HCT116 (cell line): Measurements from ENCODE around the gene NT5E. TPM values are rescaled to one million over a fixed set of nuclear protein-coding genes. Genes with fewer than 3 reads are reported as not detected.

ENCODE experiments used
- ATAC-seq: fragments of 200-7000 bp; cut with Tn5 transposase; 2 replicates; pipeline ENCODE4 v1.9.1; 2020; ENCODE audit warnings: mild to moderate bottlenecking, moderate library complexity
- BruUV-seq: library from RNA; stranded (reverse); fragments of 400-500 nt; replicated peaks from 2 replicates; lab custom pipeline; 2021; lab: Mats Ljungman, UMichigan
- CTCF ChIA-PET: fragments of 300-600 bp; sonication (Branson Sonifier 250); formaldehyde crosslinking; loops from one replicate; lab custom pipeline; 2021; ENCODE audit warnings: antibody characterized with exemption; lab: Charles Lee
- POLR2A ChIA-PET: fragments of 300-600, 350-600 bp; sonication (Branson Sonifier 250); formaldehyde crosslinking; loops from one replicate; lab custom pipeline; 2021; ENCODE audit warnings: antibody characterized with exemption; lab: Charles Lee
- RAD21 ChIA-PET, 2 experiments: fragments of 300-600 bp; sonication (Branson Sonifier 250); formaldehyde crosslinking; loops; one replicate each; lab custom pipeline; 2023; ENCODE audit warnings: low total read pairs in 2 of 2; ENCODE audit not compliant: uncharacterized antibody in 2 of 2, unreplicated experiment in 2 of 2, low non-redundant PET in 1 of 2; lab: Charles Lee
- DNase-seq: peaks from one replicate; pipeline ENCODE4 v3.0.0-alpha.2; 2010; ENCODE audit warnings: low read depth, low spot score
- H2AFZ ChIP-seq: fragments of 200-600 bp; shearing (Covaris generic), sonication (generic); 2 replicates; pipeline ENCODE4 v1.6.1; 2017; ENCODE audit warnings: low read depth, mixed run types, mixed read lengths, antibody characterized with exemption, low read length; ENCODE audit not compliant: poor library complexity, severe bottlenecking
- H3K27ac ChIP-seq: 2 replicates; pipeline ENCODE4 v1.5.1; 2012; ENCODE audit warnings: low read depth, low read length
- H3K27me3 ChIP-seq: fragments of 200-600 bp; sonication (generic); 2 replicates; pipeline ENCODE4 v1.6.1; 2016; ENCODE audit warnings: mixed run types, low read length, mixed read lengths; ENCODE audit not compliant: insufficient read depth
- H3K36me3 ChIP-seq, 2 experiments: fragments of 200-500 bp in 1 of 2; fragments of 200-600 bp in 1 of 2; sonication (Bioruptor generic) in 1 of 2; sonication (generic) in 1 of 2; 2 replicates each; pipeline versions ENCODE4 v1.5.1 to v1.6.1; 2014 to 2016; ENCODE audit warnings: low read length in 2 of 2, inconsistent platforms in 1 of 2, mixed read lengths in 1 of 2, mixed run types in 1 of 2; ENCODE audit not compliant: insufficient read depth in 2 of 2, control insufficient read depth in 1 of 2
- H3K4me1 ChIP-seq, 2 experiments: fragments of 200-600 bp in 1 of 2; sonication (generic) in 1 of 2; 2 replicates each; pipeline versions ENCODE4 v1.5.1 to v1.6.1; 2012 to 2017; ENCODE audit warnings: low read length in 2 of 2, inconsistent platforms in 1 of 2, mild to moderate bottlenecking in 1 of 2, mixed read lengths in 1 of 2, mixed run types in 1 of 2, moderate library complexity in 1 of 2; ENCODE audit not compliant: insufficient read depth in 2 of 2, control insufficient read depth in 1 of 2
- H3K4me2 ChIP-seq: fragments of 200-600 bp; sonication (generic); 2 replicates; pipeline ENCODE4 v1.6.1; 2017; ENCODE audit warnings: mixed run types, low read length, mixed read lengths
- H3K4me3 ChIP-seq, 2 experiments: fragments of 200-600 bp in 1 of 2; sonication (generic) in 1 of 2; replicated peaks in 1 of 2; 2 replicates each; pipeline ENCODE4 v1.5.1; 2011 to 2016; ENCODE audit warnings: low read length in 2 of 2, control low read depth in 1 of 2, low read depth in 1 of 2, mild to moderate bottlenecking in 1 of 2, mixed read lengths in 1 of 2, mixed run types in 1 of 2
- H3K79me2 ChIP-seq: fragments of 200-600 bp; sonication (generic); 2 replicates; pipeline ENCODE4 v1.6.1; 2017; ENCODE audit warnings: mild to moderate bottlenecking, mixed run types, low read length, moderate library complexity, mixed read lengths; ENCODE audit not compliant: insufficient read depth
- H3K9ac ChIP-seq: fragments of 200-600 bp; sonication (generic); 2 replicates; pipeline ENCODE4 v1.6.1; 2016; ENCODE audit warnings: low read length, mixed read lengths
- H3K9me2 ChIP-seq: fragments of 200-600 bp; sonication (generic), shearing (Covaris generic); 2 replicates; pipeline ENCODE4 v1.6.1; 2017; ENCODE audit warnings: mixed run types, mild to moderate bottlenecking, moderate library complexity; ENCODE audit not compliant: insufficient read depth
- H3K9me3 ChIP-seq, 2 experiments: fragments of 200-500 bp in 1 of 2; fragments of 200-600 bp in 1 of 2; sonication (Bioruptor generic) in 1 of 2; sonication (generic) in 1 of 2; 2 replicates each; pipeline ENCODE4 v1.6.1; 2014 to 2017; ENCODE audit warnings: low read length in 2 of 2, mixed read lengths in 2 of 2, inconsistent platforms in 1 of 2, low read depth in 1 of 2, mild to moderate bottlenecking in 1 of 2, mixed run types in 1 of 2, moderate library complexity in 1 of 2; ENCODE audit not compliant: control insufficient read depth in 1 of 2, insufficient read depth in 1 of 2
- H4K20me1 ChIP-seq: fragments of 200-600 bp; sonication (generic), shearing (Covaris generic); 2 replicates; pipeline ENCODE4 v1.6.1; 2017; ENCODE audit warnings: mixed run types, mild to moderate bottlenecking, moderate library complexity; ENCODE audit not compliant: insufficient read depth
- ATF3 ChIP-seq: IDR thresholded peaks from 2 replicates; pipeline ENCODE4 v1.6.1; 2012
- CEBPB ChIP-seq: IDR thresholded peaks from 2 replicates; pipeline ENCODE4 v1.6.1; 2012; ENCODE audit warnings: low read depth
- CTCF ChIP-seq, 3 experiments: fragments of 200-600 bp in 1 of 3; sonication (generic) in 1 of 3; IDR thresholded peaks in 2 of 3; conservative IDR thresholded peaks in 1 of 3; 2 replicates each; pipeline ENCODE4 v1.5.1; 2012 to 2017; ENCODE audit warnings: low read depth in 2 of 3, low read length in 2 of 3, antibody characterized with exemption in 1 of 3, borderline replicate concordance in 1 of 3, control low read depth in 1 of 3, mild to moderate bottlenecking in 1 of 3, mixed read lengths in 1 of 3, mixed run types in 1 of 3, moderate library complexity in 1 of 3; ENCODE audit not compliant: insufficient read depth in 1 of 3
- EGR1 ChIP-seq: IDR thresholded peaks from 2 replicates; pipeline ENCODE4 v1.6.1; 2012; ENCODE audit warnings: low read depth
- EZH2 ChIP-seq: fragments of 200-600 bp; sonication (generic); IDR thresholded peaks from 2 replicates; pipeline ENCODE4 v1.6.1; 2017; ENCODE audit warnings: antibody characterized with exemption, mixed run types
- EZH2phosphoT487 ChIP-seq: fragments of 200-600 bp; IDR thresholded peaks from 2 replicates; pipeline ENCODE4 v1.6.1; 2018; ENCODE audit warnings: antibody characterized with exemption, borderline replicate concordance
- FOSL1 ChIP-seq: IDR thresholded peaks from 2 replicates; pipeline ENCODE4 v1.6.1; 2012; ENCODE audit warnings: low read depth
- JUND ChIP-seq: IDR thresholded peaks from 2 replicates; pipeline ENCODE4 v1.6.1; 2012
- POLR2A ChIP-seq: IDR thresholded peaks from 2 replicates; pipeline ENCODE4 v1.7.0; 2011; ENCODE audit warnings: borderline replicate concordance; ENCODE audit not compliant: insufficient read depth, insufficient read length; ENCODE audit errors: extremely low read depth
- POLR2AphosphoS5 ChIP-seq: IDR thresholded peaks from 2 replicates; pipeline ENCODE4 v1.6.1; 2011; ENCODE audit warnings: mild to moderate bottlenecking, low read depth, low read length, moderate library complexity
- SIN3A ChIP-seq: IDR thresholded peaks from 2 replicates; pipeline ENCODE4 v1.6.1; 2012; ENCODE audit warnings: low read depth
- SP1 ChIP-seq: IDR thresholded peaks from 2 replicates; pipeline ENCODE4 v1.6.1; 2012; ENCODE audit warnings: low read depth
- YY1 ChIP-seq: IDR thresholded peaks from 2 replicates; pipeline ENCODE4 v1.6.1; 2011; ENCODE audit warnings: low read length, low read depth, moderate library complexity, mild to moderate bottlenecking; ENCODE audit not compliant: insufficient replicate concordance; ENCODE audit errors: extremely low read depth
- ZNF274 ChIP-seq: fragments of 200-500 bp; sonication (Bioruptor generic); IDR thresholded peaks from 2 replicates; pipeline ENCODE4 v1.6.1; 2014; ENCODE audit warnings: mild to moderate bottlenecking, low read depth, low read length, inconsistent platforms
- intact Hi-C: fragments of 100-400 bp; cut with micrococcal nuclease; formaldehyde crosslinking; loops from 2 replicates; pipeline ENCODE4 v1.10.0; 2022
- total RNA-seq: library from RNA; stranded (reverse); gene quantifications from one replicate; pipeline ENCODE4 v1.2.1, GENCODE V29; 2021; ENCODE audit not compliant: unreplicated experiment

Gene NT5E
- total RNA-seq, 1 experiment from 2014 or later, result 68.2 TPM

DNA sequence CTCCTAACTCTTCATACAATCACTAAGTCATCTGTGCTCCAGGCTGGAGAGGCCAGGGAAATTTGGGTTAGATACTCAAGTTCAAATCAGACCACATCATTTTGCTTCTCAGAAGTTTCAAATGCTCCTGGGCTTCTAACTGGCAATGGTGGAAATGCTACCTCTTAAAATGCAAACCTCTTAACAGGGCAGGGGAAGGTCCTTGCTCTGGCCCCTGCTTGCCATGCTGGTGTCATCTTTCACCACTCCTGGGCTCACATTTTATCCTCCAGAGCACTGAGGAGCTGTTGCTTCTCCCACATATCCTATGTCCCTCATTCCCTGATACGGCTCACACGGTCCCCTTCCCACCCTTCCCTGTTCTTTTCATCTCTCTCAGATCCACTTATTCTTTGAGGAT, 41.8 kb upstream of the NT5E start:
- no peak overlapping the region for H3K4me2 ChIP-seq
- H3K9ac ChIP-seq, result no peak overlapping the region
- H3K9me3 ChIP-seq, result no peaks in the 10 kb centered on the region
- CTCF ChIA-PET, result no interaction called here
- H2AFZ ChIP-seq, result no peak overlapping the region
- no peaks in the 10 kb centered on the region for H3K79me2 ChIP-seq
- H3K4me1 ChIP-seq, result peaks cover 23 to 43% of the 10 kb centered on the region in 2 experiments
- TF ChIP-seq EGR1, result no peak
- TF ChIP-seq ZNF274, result no peak
- TF ChIP-seq FOSL1, result no peak
- TF ChIP-seq EZH2phosphoT487, result no peak
- no peak for TF ChIP-seq ATF3
- TF ChIP-seq POLR2AphosphoS5, result no peak
- no peak for TF ChIP-seq YY1
- no peak for TF ChIP-seq POLR2A
- no peak for TF ChIP-seq CEBPB
- no peak for TF ChIP-seq JUND
- no peak for TF ChIP-seq CTCF (IDR thresholded peaks at IDR 0.05 in 2 of 3, conservative IDR thresholded peaks at IDR 0.05 in 1 of 3; ENCODE audit: borderline replicate concordance in 1 of 3, insufficient read depth in 1 of 3, low read depth in 2 of 3, low read length in 2 of 3)
- no peak for TF ChIP-seq SIN3A
- no peak for TF ChIP-seq EZH2
- no peak for TF ChIP-seq SP1
- TF ChIP-seq, all 23 proteins: peak for 0
- ChIA-PET RAD21 (no interaction called here), POLR2A (no interaction called here)
- Histone ChIP-seq H3K36me3 (no peaks in the 10 kb centered on the region), H3K9me2 (no peaks in the 10 kb centered on the region), H4K20me1 (no peaks in the 10 kb centered on the region), H3K4me3 (no peak overlapping the region), H3K27ac (no peak overlapping the region), H3K27me3 (no peaks in the 10 kb centered on the region)
- intact Hi-C loops, result no loop called here
- no peak for DNase-seq
- no peak for ATAC-seq
- no TSS peak for BruUV-seq
